GM21390 (cell line): Measurements from ENCODE around the gene KCTD8.

ENCODE experiments used
- ATAC-seq: cut with Tn5 transposase; IDR thresholded peaks from one replicate; pipeline ENCODE4 v1.9.1; 2021; ENCODE audit not compliant: unreplicated experiment

Gene KCTD8

GRCh38 chr4:44448521-44449461 is at the start of gene KCTD8:
Gene KCTD8 (minus strand): TSS chr4:44448809.
- ATAC-seq, result peak; percentile 95

- ATAC-seq, result no peak
Observed at GRCh38 chr4:44494810-44495701, 46.4 kb upstream of the KCTD8 start.

GRCh38 chr4:44493924-44494323 is 45.3 kb upstream of the KCTD8 start:
- ATAC-seq, result no peak

- no peak for ATAC-seq
Observed at GRCh38 chr4:44487341-44487740, 38.7 kb upstream of the KCTD8 start.

GRCh38 chr4:44479731-44480130 is 31.1 kb upstream of the KCTD8 start:
- no peak for ATAC-seq

GRCh38 chr4:44462259-44462658 is 13.7 kb upstream of the KCTD8 start:
- no peak for ATAC-seq

- no peak for ATAC-seq
Observed at GRCh38 chr4:44447563-44448504, 775 bp downstream of the KCTD8 start.

GRCh38 chr4:44446801-44447562 is 1.6 kb downstream of the KCTD8 start:
- ATAC-seq, result no peak

- ATAC-seq, result no peak
Observed at GRCh38 chr4:44446191-44446590, 2.4 kb downstream of the KCTD8 start.

GRCh38 chr4:44438687-44439086 is 9.9 kb downstream of the KCTD8 start:
- ATAC-seq, result no peak

GRCh38 chr4:44434247-44434646 is 14.4 kb downstream of the KCTD8 start:
- ATAC-seq, result no peak

- no peak for ATAC-seq
Observed at GRCh38 chr4:44425614-44426208, 22.9 kb downstream of the KCTD8 start.

- no peak for ATAC-seq
Observed at GRCh38 chr4:44422912-44423311, 25.7 kb downstream of the KCTD8 start.

GRCh38 chr4:44421330-44422065 is 27.1 kb downstream of the KCTD8 start:
- ATAC-seq, result no peak

- ATAC-seq, result no peak
Observed at GRCh38 chr4:44415251-44415650, 33.4 kb downstream of the KCTD8 start.

- ATAC-seq, result no peak
Observed at GRCh38 chr4:44368413-44369167, 80.0 kb downstream of the KCTD8 start.

GRCh38 chr4:44354172-44354571 is 94.4 kb downstream of the KCTD8 start:
- ATAC-seq, result no peak

GRCh38 chr4:44351069-44351468 is 97.5 kb downstream of the KCTD8 start:
- ATAC-seq, result no peak
